ENCODE results near the gene ERICH6B.

The ERICH6B gene

DNA sequence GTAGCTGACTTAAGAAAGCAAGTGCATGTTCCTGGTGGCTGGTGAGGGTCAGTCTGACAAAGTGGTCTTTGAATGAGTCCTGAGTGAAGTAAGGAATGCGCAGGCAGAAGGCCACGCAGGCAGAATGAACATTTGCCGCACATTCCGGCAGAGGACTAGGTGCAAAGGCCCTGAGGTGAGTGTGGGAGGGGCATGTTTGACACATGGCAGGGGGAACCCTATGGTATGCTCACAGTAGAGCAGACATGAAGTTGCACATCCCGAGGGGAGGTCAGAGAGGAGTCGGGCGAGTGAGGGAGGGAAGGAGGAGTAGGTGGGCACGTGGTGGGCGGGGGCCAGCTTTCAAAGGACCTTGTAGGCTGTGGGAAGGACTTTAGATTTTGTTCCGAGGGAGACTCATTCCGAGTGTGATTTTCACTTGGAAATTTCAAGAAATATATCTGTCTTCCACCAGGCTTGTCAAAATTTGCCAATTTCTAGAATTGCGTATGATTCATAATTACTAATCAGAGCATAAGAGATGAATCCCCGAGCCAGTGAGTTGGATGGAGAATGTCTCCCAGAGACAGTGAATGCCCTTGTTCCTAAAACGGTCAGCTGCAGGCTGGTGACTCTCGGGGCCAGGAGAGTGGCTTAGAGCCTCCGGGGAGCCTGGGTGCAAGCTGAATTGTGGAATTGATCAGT lies 40.3 kb downstream of the ERICH6B start:
- H3K4me3 ChIP-seq = no peak overlapping the region
- H3K27me3 ChIP-seq = peaks cover 0 to 5% of the 10 kb centered on the region in 2 donors
- H3K9me3 ChIP-seq = no peaks in the 10 kb centered on the region
- DNase-seq = no peak
- H3K27ac ChIP-seq = no peak overlapping the region
- H3K36me3 ChIP-seq = no peaks in the 10 kb centered on the region
- no peaks in the 10 kb centered on the region for H3K4me1 ChIP-seq
- intact Hi-C loops (cut with DNase I; ENCODE audit: low total_unique reads) = no loop called here
- TF ChIP-seq, protein P1, sequence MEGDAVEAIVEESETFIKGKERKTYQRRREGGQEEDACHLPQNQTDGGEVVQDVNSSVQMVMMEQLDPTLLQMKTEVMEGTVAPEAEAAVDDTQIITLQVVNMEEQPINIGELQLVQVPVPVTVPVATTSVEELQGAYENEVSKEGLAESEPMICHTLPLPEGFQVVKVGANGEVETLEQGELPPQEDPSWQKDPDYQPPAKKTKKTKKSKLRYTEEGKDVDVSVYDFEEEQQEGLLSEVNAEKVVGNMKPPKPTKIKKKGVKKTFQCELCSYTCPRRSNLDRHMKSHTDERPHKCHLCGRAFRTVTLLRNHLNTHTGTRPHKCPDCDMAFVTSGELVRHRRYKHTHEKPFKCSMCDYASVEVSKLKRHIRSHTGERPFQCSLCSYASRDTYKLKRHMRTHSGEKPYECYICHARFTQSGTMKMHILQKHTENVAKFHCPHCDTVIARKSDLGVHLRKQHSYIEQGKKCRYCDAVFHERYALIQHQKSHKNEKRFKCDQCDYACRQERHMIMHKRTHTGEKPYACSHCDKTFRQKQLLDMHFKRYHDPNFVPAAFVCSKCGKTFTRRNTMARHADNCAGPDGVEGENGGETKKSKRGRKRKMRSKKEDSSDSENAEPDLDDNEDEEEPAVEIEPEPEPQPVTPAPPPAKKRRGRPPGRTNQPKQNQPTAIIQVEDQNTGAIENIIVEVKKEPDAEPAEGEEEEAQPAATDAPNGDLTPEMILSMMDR (IDR thresholded peaks at IDR 0.05) = no peak

DNA sequence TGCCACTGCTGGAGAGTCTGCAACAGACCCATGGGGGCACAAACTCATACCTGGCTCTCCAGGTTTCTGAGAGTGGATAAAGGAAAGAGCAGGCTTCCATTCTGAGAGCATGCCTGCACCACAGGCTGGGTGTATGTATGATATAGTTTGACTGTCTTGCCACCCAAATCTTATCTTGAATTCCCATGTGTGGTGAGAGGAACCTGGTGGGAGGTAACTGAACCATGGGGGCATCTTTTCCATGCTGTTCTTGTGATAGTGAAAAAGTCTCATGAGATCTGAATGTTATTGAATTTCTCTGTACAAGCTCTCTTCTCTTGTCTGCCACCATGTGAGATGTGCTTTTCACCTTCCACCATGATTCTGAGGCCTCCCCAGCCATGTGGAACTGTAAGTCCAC lies 50.2 kb downstream of the ERICH6B start:
- Histone ChIP-seq H3K36me3 (no peaks in the 10 kb centered on the region), H3K9me3 (no peaks in the 10 kb centered on the region), H3K27me3 (peaks cover 0 to 2% of the 10 kb centered on the region in 2 donors), H3K4me3 (no peak overlapping the region), H3K27ac (no peak overlapping the region), H3K4me1 (no peaks in the 10 kb centered on the region)
- TF ChIP-seq, protein P1 (IDR thresholded peaks at IDR 0.05) = no peak
- intact Hi-C loops (cut with DNase I; ENCODE audit: low total_unique reads) = no loop called here
- no peak for DNase-seq

DNA sequence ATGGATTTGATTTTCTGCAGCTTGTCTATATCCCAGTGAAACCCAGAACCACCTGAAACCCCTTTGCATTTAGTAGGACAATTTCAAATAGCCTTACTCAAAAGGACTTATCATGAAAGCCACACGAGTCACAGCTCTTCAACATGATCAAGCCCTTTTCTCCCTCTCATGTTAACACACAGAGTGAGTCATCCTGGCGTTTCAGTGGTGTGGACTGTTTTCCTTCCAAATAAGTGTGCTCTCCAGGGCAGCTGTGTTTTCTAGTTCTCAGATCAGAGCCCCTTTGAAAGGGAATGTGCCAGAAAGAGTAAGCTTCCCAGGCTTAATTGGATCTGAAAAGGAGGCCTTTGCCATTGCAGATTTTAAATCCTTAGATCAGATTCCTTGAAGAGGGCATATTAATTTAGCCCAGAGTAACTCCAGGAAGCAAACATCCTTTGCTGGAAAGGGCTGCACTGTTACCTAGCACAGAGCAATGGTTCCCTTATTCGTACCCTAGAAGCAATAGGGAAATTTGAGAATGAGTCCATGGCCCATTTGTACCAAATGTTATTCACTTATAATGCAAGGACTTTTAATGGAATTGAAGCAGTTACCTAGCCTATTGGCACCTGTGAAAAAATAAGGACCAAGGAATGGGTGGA lies 51.3 kb downstream of the ERICH6B start:
- H3K4me3 ChIP-seq = no peak overlapping the region
- no peaks in the 10 kb centered on the region for H3K4me1 ChIP-seq
- H3K9me3 ChIP-seq = no peaks in the 10 kb centered on the region
- H3K27me3 ChIP-seq = peaks cover 0 to 2% of the 10 kb centered on the region in 2 donors
- intact Hi-C loops (cut with DNase I; ENCODE audit: low total_unique reads) = no loop called here
- TF ChIP-seq, protein P1 (IDR thresholded peaks at IDR 0.05) = no peak
- no peak for DNase-seq
- H3K36me3 ChIP-seq = no peaks in the 10 kb centered on the region
- no peak overlapping the region for H3K27ac ChIP-seq

DNA sequence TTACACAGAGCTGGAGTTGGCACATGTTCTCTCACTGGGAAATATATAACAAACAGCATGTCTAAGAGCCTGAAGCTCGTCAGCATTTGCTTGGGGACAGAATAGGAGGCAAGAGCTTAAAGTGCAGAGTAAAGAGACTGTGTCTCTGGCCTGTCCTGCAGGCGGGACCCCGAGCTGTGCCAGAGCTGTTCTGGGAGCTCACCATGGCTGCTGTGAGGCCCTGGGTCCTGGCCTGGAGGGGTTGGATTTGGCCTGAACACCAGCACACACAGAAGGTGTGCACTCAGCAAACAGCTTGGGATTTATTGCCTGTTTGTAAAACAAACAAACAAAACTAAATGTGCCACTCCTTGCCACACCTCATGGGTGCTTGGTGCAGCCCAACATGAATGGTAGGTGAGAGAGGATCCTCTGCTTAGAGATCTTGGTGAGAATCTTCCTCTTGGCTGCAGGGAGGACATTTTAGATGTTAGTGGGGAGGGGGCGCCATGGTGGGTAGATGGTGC lies 60.9 kb downstream of the ERICH6B start:
- DNase-seq = no peak
- Histone ChIP-seq H3K4me3 (no peak overlapping the region), H3K27ac (no peak overlapping the region), H3K27me3 (no peaks in the 10 kb centered on the region), H3K4me1 (no peaks in the 10 kb centered on the region), H3K9me3 (no peaks in the 10 kb centered on the region), H3K36me3 (no peaks in the 10 kb centered on the region)
- TF ChIP-seq, protein P1 (IDR thresholded peaks at IDR 0.05) = no peak
- intact Hi-C loops (cut with DNase I; ENCODE audit: low total_unique reads) = no loop called here

DNA sequence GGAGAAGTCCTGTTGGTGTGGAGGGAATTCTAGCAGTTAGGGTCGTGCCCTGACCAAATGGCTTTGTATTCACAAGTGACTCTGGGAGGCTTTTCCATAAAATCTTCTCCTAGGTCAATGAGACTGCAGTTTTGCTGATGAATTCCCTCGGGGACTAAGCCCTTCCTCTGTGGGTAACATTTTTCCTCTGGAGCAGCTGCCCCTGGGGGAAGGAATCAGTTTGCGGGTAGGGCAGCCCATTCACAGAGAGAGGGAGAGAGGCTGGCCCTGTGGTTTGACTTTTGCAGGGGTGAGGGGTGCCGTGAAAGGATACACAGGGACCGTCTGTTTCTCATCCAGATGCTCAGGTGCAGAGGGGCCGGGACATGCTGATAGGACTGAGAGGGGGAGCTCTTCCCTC lies 67.3 kb downstream of the ERICH6B start:
- DNase-seq = no peak
- no peaks in the 10 kb centered on the region for H3K4me1 ChIP-seq
- H3K27me3 ChIP-seq = peaks cover 0 to 5% of the 10 kb centered on the region in 2 donors
- no peaks in the 10 kb centered on the region for H3K9me3 ChIP-seq
- H3K36me3 ChIP-seq = no peaks in the 10 kb centered on the region
- intact Hi-C loops (cut with DNase I; ENCODE audit: low total_unique reads) = no loop called here
- H3K4me3 ChIP-seq = no peak overlapping the region
- no peak overlapping the region for H3K27ac ChIP-seq
- TF ChIP-seq, protein P1 (IDR thresholded peaks at IDR 0.05) = no peak

All from tibial artery (tissue), 4 donors.